WTC11 (cell line): ENCODE data around the gene THY1. TPM values are rescaled to one million over a fixed set of nuclear protein-coding genes. Genes with fewer than 3 reads are reported as not detected.

Experiments
- CREB1 ChIP-seq: sonication (generic); formaldehyde crosslinking; IDR thresholded peaks from 2 replicates; pipeline ENCODE4 v1.8.0; 2023; ENCODE audit warnings: mild to moderate bottlenecking, missing genetic modification reagents
- ETV6 ChIP-seq: sonication (generic); formaldehyde crosslinking; IDR thresholded peaks from 2 replicates; pipeline ENCODE4 v1.8.1; 2022; ENCODE audit warnings: mild to moderate bottlenecking, missing genetic modification reagents
- FOXK1 ChIP-seq: sonication (generic); formaldehyde crosslinking; IDR thresholded peaks from 2 replicates; pipeline ENCODE4 v1.8.0; 2022; ENCODE audit warnings: mild to moderate bottlenecking, moderate library complexity, missing genetic modification reagents
- FOXP1 ChIP-seq: sonication (generic); formaldehyde crosslinking; IDR thresholded peaks from 2 replicates; pipeline ENCODE4 v1.8.0; 2022; ENCODE audit warnings: missing genetic modification reagents, mild to moderate bottlenecking, moderate library complexity, borderline replicate concordance
- JUN ChIP-seq: sonication (generic); formaldehyde crosslinking; IDR thresholded peaks from 2 replicates; pipeline ENCODE4 v1.8.0; 2023; ENCODE audit warnings: mild to moderate bottlenecking, missing genetic modification reagents
- KAT7 ChIP-seq: sonication (generic); formaldehyde crosslinking; IDR thresholded peaks from 2 replicates; pipeline ENCODE4 v1.8.1; 2023; ENCODE audit warnings: missing genetic modification reagents, mild to moderate bottlenecking, borderline replicate concordance
- SMAD3 ChIP-seq: sonication (generic); formaldehyde crosslinking; IDR thresholded peaks from 2 replicates; pipeline ENCODE4 v1.8.0; 2022; ENCODE audit warnings: missing genetic modification reagents, mild to moderate bottlenecking, borderline replicate concordance
- ZNF232 ChIP-seq: sonication (generic); formaldehyde crosslinking; IDR thresholded peaks from 2 replicates; pipeline ENCODE4 v1.8.0; 2022; ENCODE audit warnings: mild to moderate bottlenecking, missing genetic modification reagents
- ZNF263 ChIP-seq: sonication (generic); formaldehyde crosslinking; IDR thresholded peaks from 2 replicates; pipeline ENCODE4 v1.8.1; 2022; ENCODE audit warnings: low read depth, mild to moderate bottlenecking, moderate library complexity, missing genetic modification reagents
- total RNA-seq: library from RNA; stranded (reverse); gene quantifications from 3 replicates; pipeline ENCODE4 v1.2.3, GENCODE V29; 2021
- TF ChIP-seq, protein P1 (sequence below): sonication (generic); formaldehyde crosslinking; conservative IDR thresholded peaks from 2 replicates; pipeline ENCODE4 v1.8.1; 2023; ENCODE audit warnings: mild to moderate bottlenecking, low read depth, missing genetic modification reagents, moderate library complexity
- TF ChIP-seq, protein P2 (sequence below): sonication (generic); formaldehyde crosslinking; IDR thresholded peaks from 2 replicates; pipeline ENCODE4 v1.8.0; 2023; ENCODE audit warnings: mild to moderate bottlenecking, missing genetic modification reagents
- TF ChIP-seq, protein P3 (sequence below): sonication (generic); formaldehyde crosslinking; IDR thresholded peaks from 2 replicates; pipeline ENCODE4 v1.8.0; 2022; ENCODE audit warnings: mild to moderate bottlenecking, missing genetic modification reagents
- TF ChIP-seq, protein P4 (sequence below): sonication (generic); formaldehyde crosslinking; IDR thresholded peaks from 2 replicates; pipeline ENCODE4 v1.8.0; 2022; ENCODE audit warnings: mild to moderate bottlenecking, missing genetic modification reagents
- TF ChIP-seq, protein P5 (sequence below): fragments of 250-450 bp; sonication (Bioruptor Pico); IDR thresholded peaks from 2 replicates; pipeline ENCODE4 v1.9.0; 2021; ENCODE audit warnings: mild to moderate bottlenecking
- TF ChIP-seq, protein P6 (sequence below): fragments of 250-450 bp; sonication (Bioruptor Pico); IDR thresholded peaks from 2 replicates; pipeline ENCODE4 v1.8.0; 2021; ENCODE audit warnings: mild to moderate bottlenecking
- TF ChIP-seq, protein P7 (sequence below): fragments of 250-450 bp; sonication (Bioruptor Pico); IDR thresholded peaks from 2 replicates; pipeline ENCODE4 v2.1.2; 2022; ENCODE audit warnings: mild to moderate bottlenecking, moderate library complexity

Gene THY1
- total RNA-seq, 1 experiment from 2014 or later: 325 TPM

DNA sequence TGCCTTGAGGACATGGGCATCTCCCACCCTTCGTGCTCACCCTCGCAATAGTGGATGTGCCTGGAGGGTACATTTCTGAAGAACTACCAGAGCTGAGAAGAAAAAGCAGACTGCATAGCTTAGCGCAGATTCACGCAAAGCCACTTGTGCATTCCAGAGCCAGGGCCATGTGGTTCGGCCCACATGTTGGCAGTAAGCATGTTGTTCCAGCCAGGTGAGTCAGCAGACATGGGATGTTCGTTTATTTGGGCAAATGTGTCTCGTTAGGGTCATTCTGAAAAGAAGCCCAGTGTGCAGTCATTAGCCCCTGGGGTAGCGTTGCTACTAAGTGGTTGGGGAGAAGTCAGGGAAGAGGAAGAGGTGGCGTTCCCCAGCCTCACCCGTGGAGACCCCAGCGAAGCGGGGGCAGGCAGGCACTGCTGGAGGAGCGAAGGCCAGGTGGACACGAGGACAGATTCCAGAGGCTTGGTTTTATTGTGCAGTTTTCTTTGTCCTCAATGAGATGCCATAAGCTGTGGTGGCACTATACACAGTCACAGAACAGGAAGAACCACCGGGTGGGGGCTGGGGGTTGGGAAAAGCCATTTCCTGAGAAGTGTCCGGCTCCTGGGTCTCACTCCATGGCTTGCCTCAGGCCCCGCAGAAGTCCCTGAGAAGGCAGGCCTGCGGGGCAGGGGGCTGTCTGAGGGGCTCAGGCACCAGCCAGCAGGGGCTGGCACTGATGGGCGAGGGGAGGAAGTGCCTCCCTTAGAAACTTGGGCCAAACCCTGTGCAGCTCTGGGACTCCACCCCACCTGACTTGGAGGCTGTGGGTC lies 5.0 kb downstream of the THY1 start (continued):
- no peak; the same call in 1 of the 2 replicates for TF ChIP-seq SMAD3 (CRISPR knock-in tag)
- TF ChIP-seq, protein P1, sequence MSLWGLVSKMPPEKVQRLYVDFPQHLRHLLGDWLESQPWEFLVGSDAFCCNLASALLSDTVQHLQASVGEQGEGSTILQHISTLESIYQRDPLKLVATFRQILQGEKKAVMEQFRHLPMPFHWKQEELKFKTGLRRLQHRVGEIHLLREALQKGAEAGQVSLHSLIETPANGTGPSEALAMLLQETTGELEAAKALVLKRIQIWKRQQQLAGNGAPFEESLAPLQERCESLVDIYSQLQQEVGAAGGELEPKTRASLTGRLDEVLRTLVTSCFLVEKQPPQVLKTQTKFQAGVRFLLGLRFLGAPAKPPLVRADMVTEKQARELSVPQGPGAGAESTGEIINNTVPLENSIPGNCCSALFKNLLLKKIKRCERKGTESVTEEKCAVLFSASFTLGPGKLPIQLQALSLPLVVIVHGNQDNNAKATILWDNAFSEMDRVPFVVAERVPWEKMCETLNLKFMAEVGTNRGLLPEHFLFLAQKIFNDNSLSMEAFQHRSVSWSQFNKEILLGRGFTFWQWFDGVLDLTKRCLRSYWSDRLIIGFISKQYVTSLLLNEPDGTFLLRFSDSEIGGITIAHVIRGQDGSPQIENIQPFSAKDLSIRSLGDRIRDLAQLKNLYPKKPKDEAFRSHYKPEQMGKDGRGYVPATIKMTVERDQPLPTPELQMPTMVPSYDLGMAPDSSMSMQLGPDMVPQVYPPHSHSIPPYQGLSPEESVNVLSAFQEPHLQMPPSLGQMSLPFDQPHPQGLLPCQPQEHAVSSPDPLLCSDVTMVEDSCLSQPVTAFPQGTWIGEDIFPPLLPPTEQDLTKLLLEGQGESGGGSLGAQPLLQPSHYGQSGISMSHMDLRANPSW (CRISPR knock-in tag): no peak
- TF ChIP-seq JUN (CRISPR knock-in tag): no peak
- 0 out of 2 replicates have a peak, but pooled peaks have one; percentile 5 for TF ChIP-seq FOXP1 (CRISPR knock-in tag)
- TF ChIP-seq, protein P2, sequence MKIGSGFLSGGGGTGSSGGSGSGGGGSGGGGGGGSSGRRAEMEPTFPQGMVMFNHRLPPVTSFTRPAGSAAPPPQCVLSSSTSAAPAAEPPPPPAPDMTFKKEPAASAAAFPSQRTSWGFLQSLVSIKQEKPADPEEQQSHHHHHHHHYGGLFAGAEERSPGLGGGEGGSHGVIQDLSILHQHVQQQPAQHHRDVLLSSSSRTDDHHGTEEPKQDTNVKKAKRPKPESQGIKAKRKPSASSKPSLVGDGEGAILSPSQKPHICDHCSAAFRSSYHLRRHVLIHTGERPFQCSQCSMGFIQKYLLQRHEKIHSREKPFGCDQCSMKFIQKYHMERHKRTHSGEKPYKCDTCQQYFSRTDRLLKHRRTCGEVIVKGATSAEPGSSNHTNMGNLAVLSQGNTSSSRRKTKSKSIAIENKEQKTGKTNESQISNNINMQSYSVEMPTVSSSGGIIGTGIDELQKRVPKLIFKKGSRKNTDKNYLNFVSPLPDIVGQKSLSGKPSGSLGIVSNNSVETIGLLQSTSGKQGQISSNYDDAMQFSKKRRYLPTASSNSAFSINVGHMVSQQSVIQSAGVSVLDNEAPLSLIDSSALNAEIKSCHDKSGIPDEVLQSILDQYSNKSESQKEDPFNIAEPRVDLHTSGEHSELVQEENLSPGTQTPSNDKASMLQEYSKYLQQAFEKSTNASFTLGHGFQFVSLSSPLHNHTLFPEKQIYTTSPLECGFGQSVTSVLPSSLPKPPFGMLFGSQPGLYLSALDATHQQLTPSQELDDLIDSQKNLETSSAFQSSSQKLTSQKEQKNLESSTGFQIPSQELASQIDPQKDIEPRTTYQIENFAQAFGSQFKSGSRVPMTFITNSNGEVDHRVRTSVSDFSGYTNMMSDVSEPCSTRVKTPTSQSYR (CRISPR knock-in tag): peak; percentile 15; the same call in 1 of the 2 replicates
- TF ChIP-seq CREB1 (CRISPR knock-in tag): peak; percentile 53; the same call in 1 of the 2 replicates
- TF ChIP-seq FOXK1 (CRISPR knock-in tag): peak; percentile 42; the same call in 1 of the 2 replicates
- TF ChIP-seq ZNF232: 0 out of 2 replicates have a peak, but pooled peaks have one; percentile 13
- TF ChIP-seq, protein P3, sequence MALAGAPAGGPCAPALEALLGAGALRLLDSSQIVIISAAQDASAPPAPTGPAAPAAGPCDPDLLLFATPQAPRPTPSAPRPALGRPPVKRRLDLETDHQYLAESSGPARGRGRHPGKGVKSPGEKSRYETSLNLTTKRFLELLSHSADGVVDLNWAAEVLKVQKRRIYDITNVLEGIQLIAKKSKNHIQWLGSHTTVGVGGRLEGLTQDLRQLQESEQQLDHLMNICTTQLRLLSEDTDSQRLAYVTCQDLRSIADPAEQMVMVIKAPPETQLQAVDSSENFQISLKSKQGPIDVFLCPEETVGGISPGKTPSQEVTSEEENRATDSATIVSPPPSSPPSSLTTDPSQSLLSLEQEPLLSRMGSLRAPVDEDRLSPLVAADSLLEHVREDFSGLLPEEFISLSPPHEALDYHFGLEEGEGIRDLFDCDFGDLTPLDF (CRISPR knock-in tag): no peak
- TF ChIP-seq, protein P4, sequence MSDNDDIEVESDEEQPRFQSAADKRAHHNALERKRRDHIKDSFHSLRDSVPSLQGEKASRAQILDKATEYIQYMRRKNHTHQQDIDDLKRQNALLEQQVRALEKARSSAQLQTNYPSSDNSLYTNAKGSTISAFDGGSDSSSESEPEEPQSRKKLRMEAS (CRISPR knock-in tag): no peak; the same call in 1 of the 2 replicates
- no peak for TF ChIP-seq ZNF263 (CRISPR knock-in tag)
- TF ChIP-seq, protein P5, sequence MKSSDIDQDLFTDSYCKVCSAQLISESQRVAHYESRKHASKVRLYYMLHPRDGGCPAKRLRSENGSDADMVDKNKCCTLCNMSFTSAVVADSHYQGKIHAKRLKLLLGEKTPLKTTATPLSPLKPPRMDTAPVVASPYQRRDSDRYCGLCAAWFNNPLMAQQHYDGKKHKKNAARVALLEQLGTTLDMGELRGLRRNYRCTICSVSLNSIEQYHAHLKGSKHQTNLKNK (CRISPR knock-in tag): no peak
- TF ChIP-seq, protein P6, sequence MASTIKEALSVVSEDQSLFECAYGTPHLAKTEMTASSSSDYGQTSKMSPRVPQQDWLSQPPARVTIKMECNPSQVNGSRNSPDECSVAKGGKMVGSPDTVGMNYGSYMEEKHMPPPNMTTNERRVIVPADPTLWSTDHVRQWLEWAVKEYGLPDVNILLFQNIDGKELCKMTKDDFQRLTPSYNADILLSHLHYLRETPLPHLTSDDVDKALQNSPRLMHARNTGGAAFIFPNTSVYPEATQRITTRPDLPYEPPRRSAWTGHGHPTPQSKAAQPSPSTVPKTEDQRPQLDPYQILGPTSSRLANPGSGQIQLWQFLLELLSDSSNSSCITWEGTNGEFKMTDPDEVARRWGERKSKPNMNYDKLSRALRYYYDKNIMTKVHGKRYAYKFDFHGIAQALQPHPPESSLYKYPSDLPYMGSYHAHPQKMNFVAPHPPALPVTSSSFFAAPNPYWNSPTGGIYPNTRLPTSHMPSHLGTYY (CRISPR knock-in tag): no peak
- no peak for TF ChIP-seq ETV6 (CRISPR knock-in tag)
- TF ChIP-seq, protein P7, sequence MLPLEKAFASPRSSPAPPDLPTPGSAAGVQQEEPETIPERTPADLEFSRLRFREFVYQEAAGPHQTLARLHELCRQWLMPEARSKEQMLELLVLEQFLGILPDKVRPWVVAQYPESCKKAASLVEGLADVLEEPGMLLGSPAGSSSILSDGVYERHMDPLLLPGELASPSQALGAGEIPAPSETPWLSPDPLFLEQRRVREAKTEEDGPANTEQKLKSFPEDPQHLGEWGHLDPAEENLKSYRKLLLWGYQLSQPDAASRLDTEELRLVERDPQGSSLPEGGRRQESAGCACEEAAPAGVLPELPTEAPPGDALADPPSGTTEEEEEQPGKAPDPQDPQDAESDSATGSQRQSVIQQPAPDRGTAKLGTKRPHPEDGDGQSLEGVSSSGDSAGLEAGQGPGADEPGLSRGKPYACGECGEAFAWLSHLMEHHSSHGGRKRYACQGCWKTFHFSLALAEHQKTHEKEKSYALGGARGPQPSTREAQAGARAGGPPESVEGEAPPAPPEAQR (CRISPR knock-in tag): no peak
- TF ChIP-seq KAT7 (CRISPR knock-in tag): no peak
- TF ChIP-seq, all 79 proteins: peak for 8
